Thyroid gland (tissue), 4 donors: Measurements from ENCODE around the gene AKAP6.

ENCODE experiments used
- CTCF ChIP-seq, 6 experiments: fragments of 200-600 bp in 3 of 6; fragments of 450-650 bp in 3 of 6; sonication (generic) in 3 of 6; IDR thresholded peaks; one replicate each; pipeline ENCODE4 v1.5.1; 2016 to 2019; ENCODE audit warnings: antibody characterized with exemption in 6 of 6, mild to moderate bottlenecking in 2 of 6, inconsistent platforms in 1 of 6, moderate library complexity in 1 of 6
- POLR2A ChIP-seq, 2 donors: fragments of 450-650 bp; IDR thresholded peaks; one replicate each; pipeline ENCODE4 v1.6.1; 2017; ENCODE audit warnings: antibody characterized with exemption in 2 of 2, mild to moderate bottlenecking in 2 of 2, moderate library complexity in 1 of 2

DNA sequence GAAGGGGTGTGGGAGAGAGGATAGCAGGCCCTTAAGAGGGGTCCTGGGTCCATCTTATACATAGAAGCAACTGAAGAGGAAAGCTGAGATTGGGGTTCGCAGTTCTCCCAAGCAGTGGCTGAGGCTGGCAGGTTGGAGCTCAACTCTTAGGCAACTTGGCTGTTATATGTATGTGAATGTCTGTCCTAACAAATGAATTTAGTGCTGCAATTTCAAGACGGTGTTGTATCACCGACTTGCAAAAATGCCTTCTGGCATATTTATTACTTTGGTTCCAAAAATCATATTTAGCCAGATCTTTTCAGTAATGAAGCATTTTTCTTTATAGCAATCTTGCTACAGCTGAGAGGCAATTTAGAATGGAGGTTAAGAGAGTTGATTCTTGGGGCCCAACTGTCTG lies 148.3 kb downstream of the AKAP6 start:
- TF ChIP-seq POLR2A (IDR thresholded peaks at IDR 0.05): no peak
- TF ChIP-seq CTCF (IDR thresholded peaks at IDR 0.05): no peak
